Activated CD4-positive, alpha-beta T cell treated with anti-CD3 and anti-CD28 coated beads, Interleukin-2, amount 50 U/mL, for 24 hours (primary cell): ENCODE measurements around the gene MAGEF1.

ENCODE experiments used
- DNase-seq, 2 donors: peaks; one replicate each; pipeline ENCODE4 v3.0.0-alpha.2; 2020; ENCODE audit warnings: low read depth in 1 of 2, low spot score in 1 of 2

MAGEF1 gene

DNA sequence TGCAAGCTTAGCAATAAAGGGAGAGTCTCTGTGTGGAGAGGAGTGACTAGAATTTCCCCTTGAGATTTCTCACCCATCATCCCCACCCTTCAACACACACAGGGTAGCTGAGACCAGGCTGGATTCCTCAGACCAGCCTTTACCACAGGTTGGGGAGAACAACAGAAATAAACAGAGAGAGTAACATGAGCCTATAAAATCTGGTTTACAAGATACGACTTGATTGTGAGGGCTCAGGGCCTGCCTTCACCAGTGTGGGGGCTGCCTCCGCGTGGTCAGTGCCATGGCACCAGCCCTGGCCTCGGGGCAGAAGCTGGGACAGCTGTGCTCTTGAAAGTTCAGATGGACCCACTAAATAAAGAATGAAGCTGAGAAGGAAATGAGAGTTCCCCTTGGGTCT lies 14.6 kb upstream of the MAGEF1 start:
- DNase-seq = no peak

DNA sequence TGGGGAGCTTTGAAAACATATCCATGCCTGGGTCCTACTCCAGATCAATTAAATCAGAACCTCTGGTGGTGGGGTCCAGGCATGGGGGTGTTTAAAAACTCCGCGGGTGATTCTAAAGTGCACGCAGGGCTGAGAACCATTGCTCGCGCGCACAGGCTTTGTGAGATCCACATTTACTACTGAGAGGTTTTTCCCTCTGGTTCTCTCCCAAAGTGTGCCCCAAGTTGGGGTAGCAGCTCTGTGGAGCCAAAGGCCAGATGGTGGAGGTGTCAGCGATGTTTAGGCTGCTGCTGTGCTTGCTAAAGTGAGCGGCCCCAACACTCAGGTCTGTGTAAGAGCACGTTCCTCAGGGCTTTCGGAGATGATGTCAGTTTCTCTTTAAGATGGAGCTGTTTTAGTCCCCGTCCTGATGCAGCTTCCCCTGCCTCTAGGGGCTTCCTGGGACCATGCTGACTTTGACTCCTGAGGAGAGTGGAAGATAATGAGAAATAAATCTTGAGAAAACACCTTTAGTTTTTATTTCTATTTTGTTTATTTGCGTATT lies 13.4 kb upstream of the MAGEF1 start:
- no peak for DNase-seq

DNA sequence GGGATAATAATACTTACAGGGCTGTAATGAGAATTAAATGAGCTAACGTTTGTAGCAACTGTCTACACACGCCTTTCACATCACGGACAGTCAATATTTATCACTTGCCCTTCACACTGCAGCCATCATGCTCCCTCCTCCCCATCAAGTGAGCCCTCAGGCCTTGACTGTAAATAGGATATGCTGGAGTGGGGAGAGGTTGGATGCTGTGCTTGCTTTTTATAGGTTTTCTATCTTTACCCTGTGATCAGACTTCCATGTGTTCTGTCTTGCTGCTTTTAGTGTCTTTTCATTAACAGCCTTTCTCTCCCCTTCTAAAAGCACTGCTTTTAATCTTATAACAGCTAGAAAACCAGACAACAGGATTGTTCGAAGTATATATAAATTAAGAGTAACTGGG lies 12.8 kb upstream of the MAGEF1 start:
- DNase-seq = no peak

GRCh38 chr3:184719709-184720108 lies 7.8 kb upstream of the MAGEF1 start:
- DNase-seq = no peak

- no peak for DNase-seq
Observed at GRCh38 chr3:184718431-184718830, 6.6 kb upstream of the MAGEF1 start.

DNA sequence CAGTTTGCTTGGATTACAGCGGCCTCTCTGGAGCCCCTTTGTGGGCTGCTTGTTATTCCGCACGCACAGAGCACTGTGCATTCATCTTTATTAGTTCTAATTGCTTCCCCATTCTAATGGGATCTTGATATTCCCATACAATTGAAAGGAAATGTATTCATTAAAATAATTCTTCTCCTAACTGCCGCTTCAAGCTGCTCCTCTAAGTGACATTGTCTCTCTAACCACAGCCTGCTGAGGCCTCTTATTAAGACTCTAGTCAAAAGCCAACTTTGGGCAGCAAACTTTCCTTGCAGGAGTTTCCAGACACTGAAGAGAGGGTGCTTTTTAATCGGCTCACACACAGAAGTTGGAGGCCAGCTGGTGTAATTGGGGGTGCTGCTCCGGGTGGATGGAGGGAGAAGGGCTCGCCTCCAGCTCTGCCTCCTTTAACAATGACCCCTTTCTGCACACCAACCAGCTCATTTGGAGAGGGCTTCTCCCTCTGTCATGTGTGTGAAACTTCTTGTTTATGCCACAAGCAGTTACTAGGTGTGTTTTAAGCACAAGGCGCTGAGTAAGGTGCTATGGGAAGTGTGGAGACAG lies 5.6 kb upstream of the MAGEF1 start:
- no peak for DNase-seq

DNA sequence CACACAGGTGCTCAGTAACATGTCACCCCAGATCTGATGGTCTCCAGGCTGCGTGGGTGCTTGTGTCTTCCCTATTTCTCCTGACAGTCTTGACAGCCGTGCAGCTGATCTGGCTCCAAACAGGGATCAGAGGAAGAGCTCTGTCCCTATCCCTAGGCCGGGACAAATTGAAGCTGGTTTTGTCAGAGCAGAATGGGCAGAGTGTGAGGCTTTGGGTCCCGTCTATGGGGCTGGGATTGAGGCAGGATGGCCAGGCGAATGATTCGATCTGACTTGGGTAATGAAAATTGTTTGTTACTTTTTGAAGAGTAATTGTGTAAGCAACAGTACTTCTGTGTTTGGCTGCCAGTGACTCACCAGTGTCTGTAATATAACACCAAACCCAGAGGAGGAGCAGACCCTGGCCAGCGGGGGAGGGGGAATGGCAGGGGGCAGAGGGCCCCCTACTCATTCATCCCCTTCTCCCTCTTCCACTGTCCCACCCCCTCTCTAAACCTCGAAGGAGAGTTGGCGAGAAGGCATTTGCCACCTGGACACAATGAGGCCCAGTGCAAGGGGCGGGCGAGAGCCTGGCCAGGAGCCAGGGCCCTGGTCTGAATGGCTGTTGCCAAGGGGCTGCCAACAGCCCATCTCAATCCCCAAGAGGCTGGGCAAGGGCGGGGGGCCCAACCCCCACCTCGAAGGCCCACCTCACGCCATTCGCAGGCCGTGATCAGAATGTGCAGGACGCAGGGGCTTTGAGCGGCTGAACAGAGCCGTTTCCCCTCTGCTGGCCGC lies 4.9 kb upstream of the MAGEF1 start:
- no peak for DNase-seq

DNA sequence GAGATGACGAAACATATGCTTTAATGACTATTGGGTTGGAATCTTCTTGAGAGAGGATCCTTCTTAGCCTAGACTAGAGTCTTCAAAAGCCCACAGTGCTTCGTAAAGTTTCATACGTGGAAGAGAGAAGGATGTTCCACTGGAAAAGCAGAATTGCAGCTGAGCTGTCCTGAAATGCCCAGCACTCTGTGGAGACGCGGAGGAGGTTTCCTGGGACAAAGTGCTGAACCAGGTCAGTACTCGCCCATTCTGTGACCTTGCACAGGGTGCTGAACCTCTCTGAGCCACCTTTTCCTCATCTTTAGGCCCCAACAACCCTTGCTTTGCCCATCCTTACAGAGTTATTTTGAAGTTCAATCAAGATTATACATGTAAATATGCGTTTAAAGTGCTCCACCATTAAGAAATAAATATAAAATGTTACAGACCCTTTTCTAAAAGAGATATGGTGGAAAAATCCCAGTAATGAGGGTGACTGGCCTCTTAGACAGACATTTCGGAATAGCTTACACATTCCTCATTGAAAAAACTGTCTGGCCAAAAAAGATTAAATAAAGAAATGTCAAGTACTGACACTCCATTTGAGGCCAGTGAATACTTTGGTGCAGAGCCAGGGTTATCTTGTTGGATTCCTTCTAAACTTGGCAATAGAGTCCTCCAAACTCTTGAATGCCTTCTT lies 4.2 kb upstream of the MAGEF1 start:
- DNase-seq = no peak

- DNase-seq = no peak
Observed at GRCh38 chr3:184713521-184713920, 1.7 kb upstream of the MAGEF1 start.

- DNase-seq = no peak
Observed at GRCh38 chr3:184713040-184713355, 1.1 kb upstream of the MAGEF1 start.

GRCh38 chr3:184712248-184713039 lies 580 bp upstream of the MAGEF1 start:
- no peak for DNase-seq

DNA sequence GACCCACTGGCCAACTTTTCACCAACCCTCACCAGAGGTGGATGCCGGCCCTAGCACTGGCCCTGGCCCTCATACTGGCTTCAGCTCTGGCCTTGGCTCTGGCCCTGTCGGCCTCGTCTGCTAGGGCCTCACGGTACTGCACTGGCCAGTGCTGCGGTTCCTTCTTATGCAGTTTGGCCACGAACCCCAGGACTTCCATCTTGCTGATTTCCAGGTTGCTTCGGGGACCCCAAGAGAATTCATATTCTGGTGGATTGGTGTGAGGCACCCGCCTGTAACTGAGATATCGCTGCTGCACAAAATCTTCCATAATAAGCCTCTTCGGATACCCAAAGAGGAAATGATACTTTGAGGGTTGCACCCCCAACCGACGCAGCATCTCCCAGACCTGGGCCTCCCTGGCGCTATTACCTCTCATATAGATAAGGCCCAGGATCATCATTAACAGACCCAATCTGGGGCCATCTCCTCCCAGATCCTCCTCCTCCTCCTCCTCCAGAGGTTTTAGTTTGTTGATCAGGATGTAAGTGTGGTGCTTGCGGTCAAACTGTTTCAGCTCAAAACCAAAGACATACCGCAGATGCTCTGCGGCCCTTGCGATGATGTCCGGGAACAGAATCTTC lies 883 bp downstream of the MAGEF1 start:
- no peak for DNase-seq

DNA sequence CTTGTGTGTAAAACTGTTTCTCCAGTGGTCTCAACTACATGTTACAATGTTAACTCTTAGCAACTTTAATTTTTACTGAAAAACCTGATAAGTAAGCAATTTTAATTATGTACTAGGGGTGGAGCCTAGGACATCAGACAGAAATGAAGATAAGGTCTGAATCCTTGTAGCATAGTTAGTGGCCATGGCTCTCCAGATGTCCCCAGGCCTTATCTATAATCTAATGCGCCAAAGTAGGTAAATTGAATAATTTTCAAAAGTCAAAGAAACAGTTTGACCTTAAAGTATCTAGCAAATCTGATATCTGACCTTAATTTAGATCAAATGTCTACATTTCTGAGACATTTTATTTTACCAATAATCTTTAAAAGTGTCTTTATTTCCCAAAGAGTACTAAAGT lies 8.2 kb downstream of the MAGEF1 start:
- no peak for DNase-seq

GRCh38 chr3:184700759-184701158 lies 11.1 kb downstream of the MAGEF1 start:
- no peak for DNase-seq

GRCh38 chr3:184697845-184698244 lies 14.0 kb downstream of the MAGEF1 start:
- no peak for DNase-seq

DNA sequence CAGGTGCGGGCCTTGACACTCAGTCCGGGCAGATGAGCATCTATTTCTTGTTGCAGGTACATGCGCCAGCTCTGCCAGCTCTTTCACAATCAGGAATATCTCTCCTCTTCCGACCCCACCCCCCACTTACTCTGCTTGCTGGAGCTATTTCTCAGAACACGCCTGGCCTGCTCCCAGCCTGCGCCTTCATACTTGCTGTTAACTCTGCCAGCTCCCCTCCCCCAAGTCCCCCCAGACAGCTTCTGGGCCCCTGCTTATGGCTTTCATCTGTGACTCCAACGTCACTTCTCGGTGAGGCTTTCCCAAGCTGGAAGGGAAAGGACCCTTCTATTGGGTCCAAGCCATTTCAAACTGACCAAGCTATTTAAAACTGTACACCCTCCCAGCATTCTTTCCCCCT lies 15.2 kb downstream of the MAGEF1 start:
- DNase-seq = no peak

DNA sequence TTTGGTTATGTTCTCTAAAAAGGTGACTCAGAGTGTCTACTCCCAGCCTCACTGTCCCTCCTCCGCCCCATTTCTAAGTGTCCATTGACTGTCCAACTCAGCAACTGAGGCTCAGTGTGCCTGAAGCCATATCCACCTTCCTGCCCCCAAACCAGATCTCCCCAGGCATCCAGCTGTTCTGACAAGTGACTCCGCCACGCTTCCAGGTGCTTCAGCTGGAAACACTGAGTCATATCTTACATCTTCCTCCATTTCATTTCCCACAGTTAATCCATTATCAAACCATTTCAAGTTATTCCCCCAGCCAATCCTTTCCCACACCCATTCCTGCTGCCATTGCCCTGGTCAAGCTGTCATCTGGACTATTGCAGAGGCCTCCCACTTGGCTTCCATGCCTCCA lies 17.1 kb downstream of the MAGEF1 start:
- no peak for DNase-seq

GRCh38 chr3:184694133-184694665 lies 17.7 kb downstream of the MAGEF1 start:
- no peak for DNase-seq

- no peak for DNase-seq
Observed at GRCh38 chr3:184693011-184693975, 18.6 kb downstream of the MAGEF1 start.
